SK-N-SH (cell line): ENCODE measurements around the gene OBSCN. TPM values are rescaled to one million over a fixed set of nuclear protein-coding genes. Genes with fewer than 3 reads are reported as not detected.

Source experiments
- CTCF ChIA-PET: fragments of 300-600, 350-600 bp; formaldehyde crosslinking; extraction: SDS; loops from one replicate; lab custom pipeline; 2021; lab: Yijun Ruan, JAX
- POLR2A ChIA-PET: fragments of 350-600 bp; sonication (Branson Sonifier 250); formaldehyde crosslinking; extraction: SDS; loops from one replicate; lab custom pipeline; 2020; ENCODE audit warnings: antibody characterized with exemption, inconsistent platforms; lab: Yijun Ruan, JAX
- DNase-seq: peaks from one replicate; pipeline ENCODE4 v3.0.0; 2012
- H2AFZ ChIP-seq: fragments of 200-600 bp; sonication (generic); 2 replicates; pipeline ENCODE4 v1.8.1; 2016; ENCODE audit warnings: antibody characterized with exemption, mild to moderate bottlenecking, low read depth
- H3F3A ChIP-seq: fragments of 200-600 bp; sonication (generic); replicated peaks from 2 replicates; pipeline ENCODE3; 2016; ENCODE audit warnings: antibody characterized with exemption, mild to moderate bottlenecking; ENCODE audit not compliant: insufficient read depth
- H3K27ac ChIP-seq, 2 experiments: fragments of 200-500 bp in 1 of 2; fragments of 200-600 bp in 1 of 2; sonication (Bioruptor generic) in 1 of 2; sonication (generic), shearing (Covaris generic) in 1 of 2; 2 replicates each; pipeline versions ENCODE4 v1.5.1 to v1.6.1; 2014 to 2016; ENCODE audit warnings: low read depth in 2 of 2, inconsistent platforms in 1 of 2, low read length in 1 of 2, mild to moderate bottlenecking in 1 of 2, mixed read lengths in 1 of 2
- H3K27me3 ChIP-seq: fragments of 200-600 bp; sonication (generic), shearing (Covaris generic); 2 replicates; pipeline ENCODE4 v1.6.1; 2016; ENCODE audit warnings: mixed run types; ENCODE audit not compliant: insufficient read depth
- H3K36me3 ChIP-seq, 2 experiments: fragments of 200-500 bp in 1 of 2; fragments of 200-600 bp in 1 of 2; sonication (Bioruptor generic) in 1 of 2; sonication (generic) in 1 of 2; replicated peaks in 1 of 2; 2 replicates each; pipeline versions ENCODE3 to v1.5.1; 2014 to 2016; ENCODE audit warnings: low read length in 1 of 2, mild to moderate bottlenecking in 1 of 2; ENCODE audit not compliant: insufficient read depth in 2 of 2, control insufficient read depth in 1 of 2
- H3K4me1 ChIP-seq, 2 experiments: fragments of 200-500 bp in 1 of 2; fragments of 200-600 bp in 1 of 2; sonication (Bioruptor generic) in 1 of 2; sonication (generic), shearing (Covaris generic) in 1 of 2; 2 replicates each; pipeline versions ENCODE4 v1.5.1 to v1.6.1; 2014 to 2016; ENCODE audit warnings: low read depth in 1 of 2, low read length in 1 of 2, mixed run types in 1 of 2; ENCODE audit not compliant: insufficient read depth in 2 of 2, control insufficient read depth in 1 of 2
- H3K4me2 ChIP-seq: fragments of 200-600 bp; sonication (generic), shearing (Covaris generic); 2 replicates; pipeline ENCODE4 v1.6.1; 2017; ENCODE audit warnings: mixed run types
- H3K4me3 ChIP-seq, 2 experiments: fragments of 200-500 bp in 1 of 2; fragments of 200-600 bp in 1 of 2; sonication (Bioruptor generic) in 1 of 2; sonication (generic), shearing (Covaris generic) in 1 of 2; 2 replicates each; pipeline versions ENCODE4 v1.5.1 to v1.8.1; 2014 to 2016; ENCODE audit warnings: low read depth in 2 of 2, inconsistent platforms in 1 of 2, low read length in 1 of 2, mild to moderate bottlenecking in 1 of 2, mixed read lengths in 1 of 2, moderate library complexity in 1 of 2
- H3K79me2 ChIP-seq: fragments of 200-600 bp; sonication (generic); 2 replicates; pipeline ENCODE4 v1.8.1; 2017; ENCODE audit warnings: mild to moderate bottlenecking; ENCODE audit not compliant: insufficient read depth
- H3K9ac ChIP-seq: fragments of 200-600 bp; sonication (generic); 2 replicates; pipeline ENCODE4 v1.6.1; 2017; ENCODE audit warnings: mixed run types
- H3K9me2 ChIP-seq: fragments of 200-600 bp; sonication (generic); 2 replicates; pipeline ENCODE4 v1.6.1; 2017; ENCODE audit warnings: mixed run types
- H3K9me3 ChIP-seq: fragments of 200-600 bp; sonication (generic); 2 replicates; pipeline ENCODE4 v1.6.1; 2017; ENCODE audit warnings: mixed run types, mild to moderate bottlenecking, moderate library complexity
- H4K20me1 ChIP-seq: fragments of 200-600 bp; sonication (generic); 2 replicates; pipeline ENCODE4 v1.6.1; 2017; ENCODE audit warnings: mild to moderate bottlenecking, mixed run types; ENCODE audit not compliant: insufficient read depth
- CHD2 ChIP-seq: fragments of 150-350 bp; IDR thresholded peaks from 2 replicates; pipeline ENCODE4 v1.6.1; 2018; ENCODE audit warnings: low read length; ENCODE audit not compliant: partially characterized antibody
- NRF1 ChIP-seq: IDR thresholded peaks from 2 replicates; pipeline ENCODE4 v1.6.1; 2012; ENCODE audit warnings: low read depth, mild to moderate bottlenecking, low read length
- PBX3 ChIP-seq: IDR thresholded peaks from 2 replicates; pipeline ENCODE4; 2012
- USF1 ChIP-seq: IDR thresholded peaks from 2 replicates; pipeline ENCODE4 v1.4.0; 2012; ENCODE audit warnings: low read depth, borderline replicate concordance
- WGBS: methylation state at CpG from one replicate; pipeline ENCODE4 v1.1.6; 2017; ENCODE audit warnings: low lambda C conversion rate; 5-methylcytosine and 5-hydroxymethylcytosine counted together
- polyA plus RNA-seq, 3 experiments: library from polyadenylated mRNA; depleted of rRNA; stranded (reverse); fragments of >200 nt; gene quantifications; 2 replicates each; pipeline ENCODE4 v1.2.3, GENCODE V29; 2012
- TF ChIP-seq, protein P1 (sequence below): IDR thresholded peaks from 2 replicates; pipeline ENCODE4 v1.4.0; 2012; ENCODE audit warnings: low read depth, borderline replicate concordance
- TF ChIP-seq, protein P2 (sequence below): fragments of 150-350 bp; IDR thresholded peaks from 2 replicates; pipeline ENCODE4 v1.6.1; 2017; ENCODE audit warnings: antibody characterized with exemption, low read length, low read depth, borderline replicate concordance

Gene OBSCN
- polyA plus RNA-seq, 1 of the 3 experiments (the other 2 are of a cell fraction): 4.0 TPM

- Histone ChIP-seq H3K9ac (no peak overlapping the region), H3K36me3 (no peaks in the 10 kb centered on the region)
Measured at GRCh38 chr1:228291906-228292608, 84.2 kb downstream of the OBSCN start.

DNA sequence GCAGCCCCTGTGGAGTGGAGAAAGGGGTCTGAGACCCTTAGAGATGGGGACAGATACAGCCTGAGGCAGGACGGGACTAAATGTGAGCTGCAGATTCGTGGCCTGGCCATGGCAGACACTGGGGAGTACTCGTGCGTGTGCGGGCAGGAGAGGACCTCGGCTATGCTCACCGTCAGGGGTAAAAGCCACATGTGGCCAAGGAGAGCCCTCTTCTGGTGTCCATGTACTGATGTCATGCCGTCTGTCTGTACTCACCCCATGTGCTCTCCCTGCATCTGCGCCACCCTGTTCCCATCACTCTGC, 84.7 kb downstream of the OBSCN start:
- Histone ChIP-seq H3K9ac (no peak overlapping the region), H3K9me3 (no peaks in the 10 kb centered on the region), H3K27me3 (no peaks in the 10 kb centered on the region), H3K79me2 (no peaks in the 10 kb centered on the region), H3K4me3 (no peak overlapping the region), H3K9me2 (no peaks in the 10 kb centered on the region), H3K27ac (no peak overlapping the region), H4K20me1 (no peaks in the 10 kb centered on the region), H2AFZ (no peak overlapping the region), H3K4me1 (no peaks in the 10 kb centered on the region), H3K36me3 (no peaks in the 10 kb centered on the region), H3F3A (no peaks in the 10 kb centered on the region), H3K4me2 (no peak overlapping the region)
- ChIA-PET POLR2A (no interaction called here), CTCF (interaction anchor here (1.7 kb wide), 1 partner anchor 15 kb away, joined by 4 read pairs; no protein-coding TSS in a partner anchor)
- 77% methylated on average over 9 of the region's 9 CpGs for WGBS
- no peak for DNase-seq
- no peak for TF ChIP-seq PBX3
- TF ChIP-seq USF1: no peak
- TF ChIP-seq CHD2: no peak

More at GRCh38 chr1:228291906-228292608, 84.2 kb downstream of the OBSCN start:
- DNase-seq: no peak
- TF ChIP-seq, protein P1, sequence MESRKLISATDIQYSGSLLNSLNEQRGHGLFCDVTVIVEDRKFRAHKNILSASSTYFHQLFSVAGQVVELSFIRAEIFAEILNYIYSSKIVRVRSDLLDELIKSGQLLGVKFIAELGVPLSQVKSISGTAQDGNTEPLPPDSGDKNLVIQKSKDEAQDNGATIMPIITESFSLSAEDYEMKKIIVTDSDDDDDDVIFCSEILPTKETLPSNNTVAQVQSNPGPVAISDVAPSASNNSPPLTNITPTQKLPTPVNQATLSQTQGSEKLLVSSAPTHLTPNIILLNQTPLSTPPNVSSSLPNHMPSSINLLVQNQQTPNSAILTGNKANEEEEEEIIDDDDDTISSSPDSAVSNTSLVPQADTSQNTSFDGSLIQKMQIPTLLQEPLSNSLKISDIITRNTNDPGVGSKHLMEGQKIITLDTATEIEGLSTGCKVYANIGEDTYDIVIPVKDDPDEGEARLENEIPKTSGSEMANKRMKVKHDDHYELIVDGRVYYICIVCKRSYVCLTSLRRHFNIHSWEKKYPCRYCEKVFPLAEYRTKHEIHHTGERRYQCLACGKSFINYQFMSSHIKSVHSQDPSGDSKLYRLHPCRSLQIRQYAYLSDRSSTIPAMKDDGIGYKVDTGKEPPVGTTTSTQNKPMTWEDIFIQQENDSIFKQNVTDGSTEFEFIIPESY: no peak
- TF ChIP-seq NRF1: no peak
- TF ChIP-seq, protein P2, sequence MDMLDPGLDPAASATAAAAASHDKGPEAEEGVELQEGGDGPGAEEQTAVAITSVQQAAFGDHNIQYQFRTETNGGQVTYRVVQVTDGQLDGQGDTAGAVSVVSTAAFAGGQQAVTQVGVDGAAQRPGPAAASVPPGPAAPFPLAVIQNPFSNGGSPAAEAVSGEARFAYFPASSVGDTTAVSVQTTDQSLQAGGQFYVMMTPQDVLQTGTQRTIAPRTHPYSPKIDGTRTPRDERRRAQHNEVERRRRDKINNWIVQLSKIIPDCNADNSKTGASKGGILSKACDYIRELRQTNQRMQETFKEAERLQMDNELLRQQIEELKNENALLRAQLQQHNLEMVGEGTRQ: no peak
- TF ChIP-seq, all 33 proteins: peak for 0
- no peak overlapping the region for H3K27ac ChIP-seq
- H3F3A ChIP-seq: no peaks in the 10 kb centered on the region
- H3K9me3 ChIP-seq: no peaks in the 10 kb centered on the region
- no peaks in the 10 kb centered on the region for H3K27me3 ChIP-seq
- no peak overlapping the region for H3K4me3 ChIP-seq
- CTCF ChIA-PET: interaction anchor here (1.7 kb wide), 1 partner anchor 16 kb away, joined by 4 read pairs; no protein-coding TSS in a partner anchor
- H4K20me1 ChIP-seq: no peaks in the 10 kb centered on the region
- 52% methylated on average over 13 of the region's 16 CpGs for WGBS
- H2AFZ ChIP-seq: no peak overlapping the region
- POLR2A ChIA-PET: no interaction called here
- H3K79me2 ChIP-seq: no peaks in the 10 kb centered on the region
- H3K4me1 ChIP-seq: no peaks in the 10 kb centered on the region
- no peak overlapping the region for H3K4me2 ChIP-seq
- no peaks in the 10 kb centered on the region for H3K9me2 ChIP-seq
